Measurements from ENCODE around the gene OR56B4.

DNA sequence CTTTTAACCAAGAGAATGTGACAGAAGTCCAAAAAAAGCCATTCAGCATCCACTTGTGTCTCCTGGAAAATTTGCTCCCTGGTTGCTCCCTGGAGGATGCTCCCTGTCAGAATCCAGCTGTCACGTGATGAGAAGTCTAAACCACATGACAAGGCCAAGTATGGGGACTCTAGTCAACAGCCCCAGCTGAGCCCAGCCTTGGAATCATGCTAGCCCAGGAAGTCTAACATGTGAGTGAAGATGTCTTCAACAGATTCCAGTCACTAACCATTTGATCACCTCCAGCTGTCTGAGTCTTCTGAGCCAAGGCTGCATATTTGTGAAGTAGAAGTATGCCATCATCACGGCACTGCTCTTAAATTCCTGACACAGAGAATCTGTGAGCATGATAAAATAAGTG, 4.2 kb downstream of the OR56B4 start:
- TF ChIP-seq, protein P1, sequence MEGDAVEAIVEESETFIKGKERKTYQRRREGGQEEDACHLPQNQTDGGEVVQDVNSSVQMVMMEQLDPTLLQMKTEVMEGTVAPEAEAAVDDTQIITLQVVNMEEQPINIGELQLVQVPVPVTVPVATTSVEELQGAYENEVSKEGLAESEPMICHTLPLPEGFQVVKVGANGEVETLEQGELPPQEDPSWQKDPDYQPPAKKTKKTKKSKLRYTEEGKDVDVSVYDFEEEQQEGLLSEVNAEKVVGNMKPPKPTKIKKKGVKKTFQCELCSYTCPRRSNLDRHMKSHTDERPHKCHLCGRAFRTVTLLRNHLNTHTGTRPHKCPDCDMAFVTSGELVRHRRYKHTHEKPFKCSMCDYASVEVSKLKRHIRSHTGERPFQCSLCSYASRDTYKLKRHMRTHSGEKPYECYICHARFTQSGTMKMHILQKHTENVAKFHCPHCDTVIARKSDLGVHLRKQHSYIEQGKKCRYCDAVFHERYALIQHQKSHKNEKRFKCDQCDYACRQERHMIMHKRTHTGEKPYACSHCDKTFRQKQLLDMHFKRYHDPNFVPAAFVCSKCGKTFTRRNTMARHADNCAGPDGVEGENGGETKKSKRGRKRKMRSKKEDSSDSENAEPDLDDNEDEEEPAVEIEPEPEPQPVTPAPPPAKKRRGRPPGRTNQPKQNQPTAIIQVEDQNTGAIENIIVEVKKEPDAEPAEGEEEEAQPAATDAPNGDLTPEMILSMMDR (IDR thresholded peaks at IDR 0.05; ENCODE audit: poor library complexity, severe bottlenecking) = no peak
- TF ChIP-seq EP300 (conservative IDR thresholded peaks at IDR 0.05; ENCODE audit: poor library complexity, severe bottlenecking) (no peak), MXI1 (conservative IDR thresholded peaks at IDR 0.05; ENCODE audit: poor library complexity, severe bottlenecking) (no peak), RAD21 (conservative IDR thresholded peaks at IDR 0.05) (no peak), EZH2 (IDR thresholded peaks at IDR 0.05; ENCODE audit: borderline replicate concordance, insufficient read depth, low read length, poor library complexity, severe bottlenecking) (no peak), SMC3 (conservative IDR thresholded peaks at IDR 0.05; ENCODE audit: poor library complexity) (no peak), POLR2AphosphoS5 (IDR thresholded peaks at IDR 0.05) (no peak), TAF1 (IDR thresholded peaks at IDR 0.05; ENCODE audit: low read depth) (no peak)
- TF ChIP-seq, protein P2, sequence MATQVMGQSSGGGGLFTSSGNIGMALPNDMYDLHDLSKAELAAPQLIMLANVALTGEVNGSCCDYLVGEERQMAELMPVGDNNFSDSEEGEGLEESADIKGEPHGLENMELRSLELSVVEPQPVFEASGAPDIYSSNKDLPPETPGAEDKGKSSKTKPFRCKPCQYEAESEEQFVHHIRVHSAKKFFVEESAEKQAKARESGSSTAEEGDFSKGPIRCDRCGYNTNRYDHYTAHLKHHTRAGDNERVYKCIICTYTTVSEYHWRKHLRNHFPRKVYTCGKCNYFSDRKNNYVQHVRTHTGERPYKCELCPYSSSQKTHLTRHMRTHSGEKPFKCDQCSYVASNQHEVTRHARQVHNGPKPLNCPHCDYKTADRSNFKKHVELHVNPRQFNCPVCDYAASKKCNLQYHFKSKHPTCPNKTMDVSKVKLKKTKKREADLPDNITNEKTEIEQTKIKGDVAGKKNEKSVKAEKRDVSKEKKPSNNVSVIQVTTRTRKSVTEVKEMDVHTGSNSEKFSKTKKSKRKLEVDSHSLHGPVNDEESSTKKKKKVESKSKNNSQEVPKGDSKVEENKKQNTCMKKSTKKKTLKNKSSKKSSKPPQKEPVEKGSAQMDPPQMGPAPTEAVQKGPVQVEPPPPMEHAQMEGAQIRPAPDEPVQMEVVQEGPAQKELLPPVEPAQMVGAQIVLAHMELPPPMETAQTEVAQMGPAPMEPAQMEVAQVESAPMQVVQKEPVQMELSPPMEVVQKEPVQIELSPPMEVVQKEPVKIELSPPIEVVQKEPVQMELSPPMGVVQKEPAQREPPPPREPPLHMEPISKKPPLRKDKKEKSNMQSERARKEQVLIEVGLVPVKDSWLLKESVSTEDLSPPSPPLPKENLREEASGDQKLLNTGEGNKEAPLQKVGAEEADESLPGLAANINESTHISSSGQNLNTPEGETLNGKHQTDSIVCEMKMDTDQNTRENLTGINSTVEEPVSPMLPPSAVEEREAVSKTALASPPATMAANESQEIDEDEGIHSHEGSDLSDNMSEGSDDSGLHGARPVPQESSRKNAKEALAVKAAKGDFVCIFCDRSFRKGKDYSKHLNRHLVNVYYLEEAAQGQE (IDR thresholded peaks at IDR 0.05; ENCODE audit: borderline replicate concordance) = no peak

All from neural cell (in vitro differentiated cells).